Fibroblast of lung (primary cell): Measurements from ENCODE around the gene ZNF800.

Experiments
- CTCF ChIP-seq, 2 donors: IDR thresholded peaks in 1 of 2; conservative IDR thresholded peaks in 1 of 2; 1 replicate in 1 of 2; 2 replicates in 1 of 2; pipeline ENCODE4 v1.5.1; 2011 to 2012; ENCODE audit warnings: low read length in 2 of 2, control low read depth in 1 of 2, inconsistent platforms in 1 of 2, low read depth in 1 of 2, mild to moderate bottlenecking in 1 of 2
- EZH2 ChIP-seq: IDR thresholded peaks from 2 replicates; pipeline ENCODE4 v1.5.1; 2012; ENCODE audit warnings: low read length, control low read depth, mild to moderate bottlenecking; ENCODE audit errors: missing control alignments

- no peak for TF ChIP-seq CTCF (conservative IDR thresholded peaks at IDR 0.05 in 1 of 2, IDR thresholded peaks at IDR 0.05 in 1 of 2; ENCODE audit: low read depth in 1 of 2, low read length in 2 of 2)
- TF ChIP-seq EZH2, result no peak
Measured at GRCh38 chr7:127362364-127363027, 30.0 kb downstream of the ZNF800 start.
